SK-N-MC (cell line): ENCODE measurements around the gene EXTL1.

ENCODE experiments used
- DNase-seq: peaks from one replicate; pipeline ENCODE4 v3.0.0-alpha.2; 2011; ENCODE audit warnings: low read depth, low spot score
- H3K27ac ChIP-seq: fragments of 200-600 bp; sonication (generic); 2 replicates; pipeline ENCODE4 v1.5.1; 2016; ENCODE audit warnings: mixed run types
- H3K36me3 ChIP-seq: fragments of 200-600 bp; sonication (generic); 2 replicates; pipeline ENCODE4 v1.6.1; 2017; ENCODE audit warnings: antibody characterized with exemption, low read length, mixed read lengths; ENCODE audit not compliant: insufficient read depth
- H3K4me3 ChIP-seq: fragments of 200-600 bp; sonication (generic); 2 replicates; pipeline ENCODE4 v1.5.1; 2016
- H3K9ac ChIP-seq: fragments of 200-600 bp; sonication (generic); 2 replicates; pipeline ENCODE4 v1.8.0; 2017; ENCODE audit warnings: mixed run types, mixed read lengths; ENCODE audit not compliant: insufficient read length
- H3K9me3 ChIP-seq: fragments of 200-600 bp; sonication (generic); 2 replicates; pipeline ENCODE4 v1.6.1; 2017; ENCODE audit warnings: low read depth, mild to moderate bottlenecking, antibody characterized with exemption, low read length, moderate library complexity, mixed read lengths
- EZH2 ChIP-seq: fragments of 200-600 bp; sonication (generic); IDR thresholded peaks from one replicate; pipeline ENCODE4 v1.6.1; 2017; ENCODE audit warnings: antibody characterized with exemption
- FOXP2 ChIP-seq: optimal IDR thresholded peaks from 2 replicates; pipeline ENCODE3; 2011; ENCODE audit warnings: mild to moderate bottlenecking, moderate library complexity; ENCODE audit not compliant: insufficient read depth; ENCODE audit errors: extremely low read length, control extremely low read depth
- POLR2AphosphoS5 ChIP-seq: IDR thresholded peaks from 2 replicates; pipeline ENCODE4 v1.6.1; 2012; ENCODE audit warnings: mild to moderate bottlenecking, low read depth, low read length, borderline replicate concordance

Gene EXTL1

DNA sequence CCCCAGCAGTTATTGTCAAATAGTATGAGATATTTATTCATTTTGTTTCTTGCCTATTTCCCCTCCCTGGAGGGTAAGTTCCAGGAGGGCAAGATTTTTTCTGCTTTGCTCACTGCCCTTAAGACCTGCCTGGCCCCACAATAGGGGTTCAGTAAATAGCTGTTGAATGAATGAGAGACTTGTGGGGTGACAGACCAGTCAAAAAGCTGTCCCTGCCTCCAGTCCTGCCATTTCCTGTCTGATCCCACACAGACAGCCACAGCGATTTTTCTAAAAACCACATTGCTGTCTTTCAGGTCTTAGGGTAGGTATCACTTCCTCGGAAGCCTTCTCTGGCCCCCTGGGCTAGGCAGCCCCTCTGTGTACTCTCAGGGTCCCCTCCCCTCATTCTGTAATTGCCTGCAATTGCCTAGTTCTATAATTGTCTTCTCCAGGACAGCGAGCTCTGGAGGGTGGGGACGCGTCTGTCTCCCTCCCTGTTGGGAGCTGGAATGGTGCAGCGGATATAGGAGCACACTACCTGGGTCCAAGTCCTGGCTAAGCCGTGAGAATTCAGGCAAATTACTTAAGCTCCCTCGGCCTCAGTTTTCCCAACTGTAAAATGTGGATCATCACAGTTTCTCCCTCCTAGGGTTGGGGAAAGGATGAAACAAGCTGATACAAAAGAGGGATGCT, 1.8 kb upstream of the EXTL1 start:
- H3K36me3 ChIP-seq = no peaks in the 10 kb centered on the region
- TF ChIP-seq EZH2 = no peak
- no peak overlapping the region for H3K9ac ChIP-seq
- no peak overlapping the region for H3K27ac ChIP-seq
- H3K4me3 ChIP-seq = no peak overlapping the region
- DNase-seq = no peak
- no peaks in the 10 kb centered on the region for H3K9me3 ChIP-seq

DNA sequence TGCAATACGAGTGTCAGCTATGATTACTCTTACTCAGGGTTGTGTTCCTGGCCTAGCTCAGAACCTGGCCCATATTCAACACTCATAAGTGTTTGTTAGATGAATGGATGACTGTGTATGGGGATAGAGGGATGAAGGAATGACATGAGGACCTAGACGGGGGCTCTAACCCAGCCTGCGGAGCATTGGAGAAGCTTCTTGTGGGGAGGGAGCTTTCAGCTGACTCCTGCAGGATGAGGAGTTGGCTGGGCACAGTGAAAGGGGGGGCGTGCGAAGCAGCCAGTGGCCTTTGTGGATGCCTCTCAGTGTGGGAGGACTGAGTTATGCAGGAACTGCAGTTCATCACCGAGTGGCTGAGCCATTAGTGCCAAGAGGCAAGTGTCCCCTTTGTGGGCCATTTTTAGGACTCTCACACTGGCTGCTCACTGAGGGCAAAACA, 1.2 kb upstream of the EXTL1 start:
- no peaks in the 10 kb centered on the region for H3K36me3 ChIP-seq
- H3K27ac ChIP-seq = no peak overlapping the region
- no peaks in the 10 kb centered on the region for H3K9me3 ChIP-seq
- H3K4me3 ChIP-seq = no peak overlapping the region
- no peak for DNase-seq
- no peak overlapping the region for H3K9ac ChIP-seq
- TF ChIP-seq POLR2AphosphoS5 (no peak), FOXP2 (no peak), EZH2 (no peak)

DNA sequence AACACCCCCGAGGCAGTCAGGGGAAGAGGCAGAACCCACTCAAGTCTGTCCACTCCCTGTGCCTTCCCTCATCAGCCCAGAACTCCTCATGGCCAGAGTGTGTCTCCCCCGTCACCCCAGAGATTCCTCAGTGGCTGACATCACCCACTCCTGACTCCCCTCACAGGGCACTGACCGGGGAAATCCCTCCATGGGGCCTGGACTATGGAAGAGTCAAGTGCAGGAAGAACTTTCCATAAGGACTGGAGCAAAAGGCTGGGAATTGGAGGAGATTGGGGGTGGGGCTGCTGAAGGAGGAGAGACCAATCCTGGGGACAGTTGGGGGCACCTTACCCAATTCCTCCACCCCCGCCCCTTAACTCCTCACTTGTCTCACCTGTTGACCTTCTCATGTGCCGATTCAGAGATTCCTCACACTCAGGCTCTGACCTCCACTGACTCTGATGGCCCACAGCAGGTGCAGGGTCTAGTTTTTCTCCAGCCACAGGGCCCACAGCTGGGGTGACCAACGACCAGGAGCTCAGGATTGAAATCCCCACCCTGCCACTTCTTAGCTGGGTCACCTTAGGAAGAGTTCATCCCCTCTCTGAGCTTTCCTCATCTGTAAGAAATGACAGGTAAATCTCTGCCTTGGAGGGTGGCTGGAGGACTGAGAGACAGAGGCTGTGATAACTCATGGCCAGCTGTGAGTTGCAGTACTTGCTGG, 481 bp upstream of the EXTL1 start:
- DNase-seq = no peak
- no peak overlapping the region for H3K4me3 ChIP-seq
- H3K27ac ChIP-seq = no peak overlapping the region
- no peak overlapping the region for H3K9ac ChIP-seq
- TF ChIP-seq POLR2AphosphoS5 = no peak
- no peak for TF ChIP-seq FOXP2
- TF ChIP-seq EZH2 = no peak
- no peaks in the 10 kb centered on the region for H3K36me3 ChIP-seq
- H3K9me3 ChIP-seq = no peaks in the 10 kb centered on the region

DNA sequence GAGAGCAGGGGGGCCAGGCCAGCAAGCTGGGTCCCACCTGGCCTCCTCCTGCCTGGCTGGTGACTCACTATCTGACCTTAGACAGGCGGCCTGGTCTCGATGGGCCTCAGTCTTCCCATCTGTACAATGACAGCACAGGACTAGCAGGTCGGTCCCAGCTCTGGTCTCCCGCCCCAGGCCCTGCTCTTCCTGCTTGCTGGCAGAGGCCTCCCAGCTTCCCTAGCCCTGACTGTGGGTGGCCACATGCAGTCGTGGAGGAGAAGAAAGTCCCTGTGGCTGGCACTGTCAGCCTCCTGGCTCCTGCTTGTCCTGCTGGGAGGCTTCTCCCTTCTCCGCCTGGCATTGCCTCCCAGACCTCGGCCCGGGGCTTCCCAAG, 817 bp downstream of the EXTL1 start:
- no peak for TF ChIP-seq EZH2
- TF ChIP-seq FOXP2 = no peak
- TF ChIP-seq POLR2AphosphoS5 = no peak
- H3K27ac ChIP-seq = no peak overlapping the region
- no peaks in the 10 kb centered on the region for H3K9me3 ChIP-seq
- H3K4me3 ChIP-seq = no peak overlapping the region
- no peak overlapping the region for H3K9ac ChIP-seq
- no peak for DNase-seq
- no peaks in the 10 kb centered on the region for H3K36me3 ChIP-seq

DNA sequence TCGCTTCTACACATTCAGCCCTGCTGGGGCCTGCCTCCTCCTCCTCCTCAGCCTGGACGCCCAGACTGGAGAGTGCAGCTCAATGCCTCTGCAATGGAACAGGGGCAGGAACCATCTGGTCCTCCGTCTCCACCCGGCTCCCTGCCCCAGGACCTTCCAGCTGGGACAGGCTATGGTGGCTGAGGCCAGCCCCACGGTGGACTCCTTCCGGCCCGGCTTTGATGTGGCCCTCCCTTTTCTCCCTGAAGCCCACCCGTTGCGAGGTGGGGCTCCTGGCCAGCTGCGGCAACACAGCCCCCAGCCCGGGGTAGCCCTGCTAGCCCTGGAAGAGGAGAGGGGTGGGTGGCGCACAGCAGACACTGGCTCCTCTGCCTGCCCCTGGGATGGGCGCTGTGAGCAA, 1.4 kb downstream of the EXTL1 start:
- Histone ChIP-seq H3K27ac (no peak overlapping the region), H3K4me3 (no peak overlapping the region), H3K9ac (no peak overlapping the region), H3K9me3 (no peaks in the 10 kb centered on the region), H3K36me3 (no peaks in the 10 kb centered on the region)
- TF ChIP-seq POLR2AphosphoS5 = no peak
- TF ChIP-seq FOXP2 = no peak
- no peak for TF ChIP-seq EZH2
- no peak for DNase-seq

DNA sequence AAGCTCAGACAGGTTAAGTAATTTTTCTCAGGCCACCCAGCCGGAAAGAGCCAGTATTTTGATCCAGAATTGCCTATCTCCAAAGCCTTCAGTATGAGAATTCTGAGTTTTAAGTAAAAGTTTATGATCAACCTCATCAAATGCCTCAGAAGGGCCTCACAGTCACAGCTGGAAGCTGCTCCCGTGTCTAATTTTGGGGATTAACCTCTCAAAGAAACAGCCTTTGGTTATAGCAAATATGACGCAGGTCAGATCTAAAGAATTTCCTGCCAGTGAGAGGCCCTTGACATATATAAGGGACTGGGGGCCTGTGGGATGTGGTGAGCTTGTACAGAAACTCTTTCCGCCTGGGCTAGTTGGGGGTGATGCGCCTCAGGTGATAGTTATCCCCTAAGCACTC, 2.3 kb downstream of the EXTL1 start:
- no peak overlapping the region for H3K27ac ChIP-seq
- DNase-seq = no peak
- TF ChIP-seq FOXP2 = no peak
- peak; percentile 15; the same call in 1 of the 2 replicates for TF ChIP-seq POLR2AphosphoS5
- H3K36me3 ChIP-seq = no peaks in the 10 kb centered on the region
- no peaks in the 10 kb centered on the region for H3K9me3 ChIP-seq
- H3K9ac ChIP-seq = no peak overlapping the region
- H3K4me3 ChIP-seq = no peak overlapping the region; the same call in 1 of the 2 replicates

DNA sequence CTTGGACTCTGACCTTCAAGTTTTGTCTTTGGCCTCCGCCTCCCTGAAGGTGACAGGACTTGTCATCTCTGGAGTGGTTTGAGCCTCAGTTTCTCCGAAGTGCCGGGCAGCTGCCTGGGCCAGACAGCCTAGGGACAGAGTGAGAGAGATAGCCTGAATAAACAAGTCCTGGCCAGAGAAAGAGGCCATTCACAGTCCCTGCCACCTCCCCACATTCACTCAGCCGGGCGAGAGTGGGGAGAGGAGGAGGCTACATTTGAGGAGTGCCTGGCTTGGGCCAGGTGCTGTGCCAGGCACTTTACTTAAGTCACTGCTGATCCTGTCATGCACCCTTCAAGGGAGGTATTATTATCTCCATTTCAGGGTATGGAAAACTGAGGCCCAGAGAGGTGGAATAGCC, 3.5 kb downstream of the EXTL1 start:
- no peak overlapping the region for H3K4me3 ChIP-seq
- H3K36me3 ChIP-seq = no peaks in the 10 kb centered on the region
- no peak for TF ChIP-seq POLR2AphosphoS5
- TF ChIP-seq FOXP2 = no peak
- TF ChIP-seq EZH2 = no peak
- H3K27ac ChIP-seq = no peak overlapping the region
- no peak for DNase-seq
- no peaks in the 10 kb centered on the region for H3K9me3 ChIP-seq
- no peak overlapping the region for H3K9ac ChIP-seq

DNA sequence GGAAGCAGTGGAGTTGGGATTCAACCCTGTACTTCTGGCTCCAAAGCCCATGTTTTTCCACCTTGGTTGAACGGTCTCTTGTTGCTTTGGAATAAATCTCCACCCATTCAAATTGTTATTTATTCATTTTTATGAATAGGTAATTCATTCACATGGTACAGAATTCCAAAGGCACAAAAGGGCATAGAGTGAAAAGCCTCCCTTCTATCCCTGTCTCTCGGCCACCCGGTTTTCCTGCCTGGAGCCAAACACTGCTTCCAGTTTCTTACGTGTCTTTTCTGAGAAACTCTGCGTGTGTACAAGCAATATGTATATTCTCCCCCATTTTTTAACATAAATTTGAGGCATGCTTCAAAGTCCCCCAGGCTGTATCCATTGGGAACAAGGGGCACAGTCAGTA, 3.9 kb downstream of the EXTL1 start:
- no peak for DNase-seq
- no peaks in the 10 kb centered on the region for H3K36me3 ChIP-seq

More for the DNA sequence above, 3.9 kb downstream of the EXTL1 start:
- no peak overlapping the region for H3K4me3 ChIP-seq
- no peaks in the 10 kb centered on the region for H3K9me3 ChIP-seq
- no peak overlapping the region for H3K9ac ChIP-seq
- TF ChIP-seq EZH2 (no peak), POLR2AphosphoS5 (no peak), FOXP2 (no peak)
- H3K27ac ChIP-seq = no peak overlapping the region
